ENCODE results near the gene CMPK2. TPM values are rescaled to one million over a fixed set of nuclear protein-coding genes. Genes with fewer than 3 reads are reported as not detected.
"Not testable (repeated sequence)": the region's sequence is repeated elsewhere in the genome, so short reads cannot be mapped to it uniquely, and the experiment has no call there.

The CMPK2 gene
- total RNA-seq, 2 experiments from 2014 or later = 102 to 106 TPM

GRCh38 chr2:6877402-6878304 is 11.9 kb upstream of the CMPK2 start, which contains the start of gene RSAD2:
Gene RSAD2, plus strand, starts transcription at chr2:6877777. Its CDS starts 24 bp downstream, at chr2:6877801.
- Mint-ChIP-seq H3K36me3 (peaks cover 64% of the 10 kb centered on the region), H3K27ac (peak within 1 kb of the TSS; percentile 95), H3K9me3 (peaks cover 4% of the 10 kb centered on the region), H3K4me1 (peaks cover 56% of the 10 kb centered on the region), H3K27me3 (no peaks in the 10 kb centered on the region), H3K4me3 (peak within 1 kb of the TSS; percentile 99)
- DNase-seq (peak; percentile 68), ATAC-seq (ENCODE audit: low read depth) (peak; percentile 81)
- POLR2A ChIA-PET = interaction anchor here (0.7 to 9.1 kb wide), 17 partner anchors 9 to 1804 kb away, joined by 3 to 557 read pairs (median 8); partner anchors contain the start of genes CMPK2 and ID2

- Mint-ChIP-seq H3K4me1 (peaks cover 49% of the 10 kb centered on the region), H3K36me3 (peaks cover 57% of the 10 kb centered on the region), H3K27ac (peak overlapping the region; percentile 63), H3K9me3 (peaks cover 4% of the 10 kb centered on the region), H3K4me3 (peak overlapping the region; percentile 99), H3K27me3 (no peaks in the 10 kb centered on the region)
- ATAC-seq (ENCODE audit: low read depth) = no peak
- DNase-seq = no peak
- POLR2A ChIA-PET = interaction anchor here (4.6 to 9.1 kb wide), 3 partner anchors 9 to 36 kb away, joined by 26 to 557 read pairs (median 180); partner anchors contain the start of gene CMPK2
Measured at GRCh38 chr2:6876309-6876708, 10.6 kb upstream of the CMPK2 start.

GRCh38 chr2:6874032-6874431 is 8.3 kb upstream of the CMPK2 start:
- peaks cover 47% of the 10 kb centered on the region for H3K4me1 Mint-ChIP-seq
- H3K27me3 Mint-ChIP-seq = no peaks in the 10 kb centered on the region
- ATAC-seq (ENCODE audit: low read depth) (no peak), DNase-seq (no peak)
- H3K36me3 Mint-ChIP-seq = peaks cover 50% of the 10 kb centered on the region
- peaks cover 6% of the 10 kb centered on the region for H3K9me3 Mint-ChIP-seq
- peak overlapping the region; percentile 14 for H3K4me3 Mint-ChIP-seq
- H3K27ac Mint-ChIP-seq = peak overlapping the region; percentile 29
- POLR2A ChIA-PET = interaction anchor here (9.1 kb wide), 1 partner anchor 7 kb away, joined by 557 read pairs; the partner anchor contains the start of gene CMPK2

- H3K27ac Mint-ChIP-seq = peak overlapping the region; percentile 65
- H3K36me3 Mint-ChIP-seq = peaks cover 50% of the 10 kb centered on the region
- POLR2A ChIA-PET = interaction anchor here (1.1 to 2.5 kb wide), 2 partner anchors 8 to 39 kb away, joined by 7 read pairs; no protein-coding TSS in a partner anchor
- H3K9me3 Mint-ChIP-seq = peaks cover 6% of the 10 kb centered on the region
- DNase-seq = no peak
- no peaks in the 10 kb centered on the region for H3K27me3 Mint-ChIP-seq
- peaks cover 55% of the 10 kb centered on the region for H3K4me1 Mint-ChIP-seq
- H3K4me3 Mint-ChIP-seq = peak overlapping the region; percentile 60
- ATAC-seq (ENCODE audit: low read depth) = no peak
Measured at GRCh38 chr2:6872394-6872793, 6.7 kb upstream of the CMPK2 start.

- peaks cover 1% of the 10 kb centered on the region for H3K9me3 Mint-ChIP-seq
- peak overlapping the region; percentile 98 for H3K4me3 Mint-ChIP-seq
- no peak for DNase-seq
- peaks cover 47% of the 10 kb centered on the region for H3K4me1 Mint-ChIP-seq
- H3K36me3 Mint-ChIP-seq = peaks cover 48% of the 10 kb centered on the region
- POLR2A ChIA-PET = interaction anchor here (1.1 to 7.5 kb wide), 11 partner anchors 10 to 52 kb away, joined by 3 to 557 read pairs (median 22); partner anchors contain the start of genes RNF144A and RSAD2
- H3K27me3 Mint-ChIP-seq = no peaks in the 10 kb centered on the region
- peak overlapping the region; percentile 100 for H3K27ac Mint-ChIP-seq
- no peak for ATAC-seq (ENCODE audit: low read depth)
Measured at GRCh38 chr2:6866982-6867381, 1.3 kb upstream of the CMPK2 start.

- Mint-ChIP-seq H3K36me3 (peaks cover 52% of the 10 kb centered on the region), H3K27ac (peak overlapping the region; percentile 100), H3K4me1 (peaks cover 51% of the 10 kb centered on the region), H3K4me3 (peak overlapping the region; percentile 98), H3K27me3 (no peaks in the 10 kb centered on the region), H3K9me3 (peaks cover 6% of the 10 kb centered on the region)
- POLR2A ChIA-PET = interaction anchor here (1.2 to 7.5 kb wide), 16 partner anchors 10 to 55 kb away, joined by 3 to 557 read pairs (median 11); partner anchors contain the start of genes RNF144A and RSAD2
- DNase-seq = no peak
- peak; percentile 29 for ATAC-seq (ENCODE audit: low read depth)
Measured at GRCh38 chr2:6866275-6866671, 566 bp upstream of the CMPK2 start.

GRCh38 chr2:6864923-6865345 is 773 bp downstream of the CMPK2 start:
- ATAC-seq (ENCODE audit: low read depth) = no peak
- no peaks in the 10 kb centered on the region for H3K27me3 Mint-ChIP-seq
- no peak for DNase-seq

GRCh38 chr2:6864231-6864754 is 1.4 kb downstream of the CMPK2 start:
- peaks cover 15% of the 10 kb centered on the region for H3K9me3 Mint-ChIP-seq
- peak overlapping the region; percentile 95 for H3K4me3 Mint-ChIP-seq
- no peaks in the 10 kb centered on the region for H3K27me3 Mint-ChIP-seq
- no peak for DNase-seq
- POLR2A ChIA-PET = interaction anchor here (0.7 to 7.5 kb wide), 14 partner anchors 7 to 1818 kb away, joined by 3 to 557 read pairs (median 9); partner anchors contain the start of genes ID2, RNF144A and RSAD2
- ATAC-seq (ENCODE audit: low read depth) = no peak
- peaks cover 60% of the 10 kb centered on the region for H3K4me1 Mint-ChIP-seq
- H3K27ac Mint-ChIP-seq = peak overlapping the region; percentile 91
- peaks cover 63% of the 10 kb centered on the region for H3K36me3 Mint-ChIP-seq

More at GRCh38 chr2:6864923-6865345, 773 bp downstream of the CMPK2 start:
- POLR2A ChIA-PET = interaction anchor here (0.5 to 7.5 kb wide), 20 partner anchors 8 to 1817 kb away, joined by 3 to 557 read pairs (median 8); partner anchors contain the start of genes ID2, RNF144A and RSAD2
- H3K4me3 Mint-ChIP-seq = peak overlapping the region; percentile 95
- peaks cover 16% of the 10 kb centered on the region for H3K9me3 Mint-ChIP-seq
- H3K4me1 Mint-ChIP-seq = peaks cover 61% of the 10 kb centered on the region
- peaks cover 60% of the 10 kb centered on the region for H3K36me3 Mint-ChIP-seq
- peak overlapping the region; percentile 91 for H3K27ac Mint-ChIP-seq

GRCh38 chr2:6863792-6864191 is 1.9 kb downstream of the CMPK2 start:
- Mint-ChIP-seq H3K36me3 (peaks cover 63% of the 10 kb centered on the region), H3K27ac (peak overlapping the region; percentile 91), H3K27me3 (no peaks in the 10 kb centered on the region), H3K4me3 (peak overlapping the region; percentile 95), H3K4me1 (peaks cover 59% of the 10 kb centered on the region), H3K9me3 (peaks cover 15% of the 10 kb centered on the region)
- ATAC-seq (ENCODE audit: low read depth) (no peak), DNase-seq (no peak)
- POLR2A ChIA-PET = interaction anchor here (0.7 to 7.5 kb wide), 7 partner anchors 15 to 1818 kb away, joined by 3 to 557 read pairs (median 5); partner anchors contain the start of genes ID2 and RSAD2

- Mint-ChIP-seq H3K4me1 (peaks cover 70% of the 10 kb centered on the region), H3K27ac (peak overlapping the region; percentile 80), H3K36me3 (peaks cover 92% of the 10 kb centered on the region), H3K27me3 (no peaks in the 10 kb centered on the region), H3K9me3 (peaks cover 16% of the 10 kb centered on the region), H3K4me3 (peak overlapping the region; percentile 48)
- DNase-seq = no peak
- POLR2A ChIA-PET = interaction anchor here (2.9 kb wide), 1 partner anchor 19 kb away, joined by 39 read pairs; the partner anchor contains the start of gene RSAD2
- ATAC-seq (ENCODE audit: low read depth) = no peak
Measured at GRCh38 chr2:6860296-6860695, 5.4 kb downstream of the CMPK2 start.

GRCh38 chr2:6858466-6859027 is 7.2 kb downstream of the CMPK2 start:
- H3K27ac Mint-ChIP-seq = peak overlapping the region; percentile 78
- peaks cover 93% of the 10 kb centered on the region for H3K36me3 Mint-ChIP-seq
- peaks cover 75% of the 10 kb centered on the region for H3K4me1 Mint-ChIP-seq
- H3K27me3 Mint-ChIP-seq; ATAC-seq (ENCODE audit: low read depth); DNase-seq: not testable (repeated sequence)
- peak overlapping the region; percentile 65 for H3K4me3 Mint-ChIP-seq
- peaks cover 16% of the 10 kb centered on the region for H3K9me3 Mint-ChIP-seq
- POLR2A ChIA-PET = interaction anchor here (1.3 to 1.4 kb wide), 2 partner anchors 13 to 20 kb away, joined by 3 to 4 read pairs; partner anchors contain the start of gene RSAD2

- H3K27ac Mint-ChIP-seq = peak overlapping the region; percentile 17
- H3K4me1 Mint-ChIP-seq = peaks cover 70% of the 10 kb centered on the region
- peak overlapping the region; percentile 7 for H3K4me3 Mint-ChIP-seq
- ATAC-seq (ENCODE audit: low read depth) (no peak), DNase-seq (no peak)
- H3K36me3 Mint-ChIP-seq = peaks cover 86% of the 10 kb centered on the region
- no peaks in the 10 kb centered on the region for H3K27me3 Mint-ChIP-seq
- H3K9me3 Mint-ChIP-seq = peaks cover 14% of the 10 kb centered on the region
- POLR2A ChIA-PET = interaction anchor here (0.9 to 1.3 kb wide), 4 partner anchors 9 to 21 kb away, joined by 3 to 5 read pairs (median 4); partner anchors contain the start of genes CMPK2 and RSAD2
Measured at GRCh38 chr2:6856548-6856920, 9.2 kb downstream of the CMPK2 start.
